Colonic mucosa (tissue), 4 donors: Measurements from ENCODE around the gene ERI3. TPM values are rescaled to one million over a fixed set of nuclear protein-coding genes. Genes with fewer than 3 reads are reported as not detected.

ENCODE experiments used
- DNase-seq: peaks from one replicate; pipeline ENCODE4 v3.0.0-alpha.2; 2020
- H3K27ac ChIP-seq: fragments of 200-600 bp; one replicate; pipeline ENCODE4 v1.8.0; 2021
- H3K27me3 ChIP-seq: fragments of 200-600 bp; one replicate; pipeline ENCODE4 v1.8.0; 2021
- H3K36me3 ChIP-seq: fragments of 200-600 bp; one replicate; pipeline ENCODE4 v1.8.0; 2021
- H3K4me1 ChIP-seq: fragments of 200-600 bp; one replicate; pipeline ENCODE4 v1.8.0; 2021; ENCODE audit warnings: mild to moderate bottlenecking
- H3K4me3 ChIP-seq: fragments of 200-600 bp; one replicate; pipeline ENCODE4 v1.8.0; 2021
- H3K9ac ChIP-seq, 2 donors: one replicate each; pipeline ENCODE4 v1.7.0; 2013; ENCODE audit warnings: control low read depth in 2 of 2, low read depth in 2 of 2, low read length in 2 of 2
- H3K9me3 ChIP-seq: fragments of 200-600 bp; one replicate; pipeline ENCODE4 v1.8.0; 2021
- intact Hi-C: fragments of 100-400 bp; cut with DNase I; formaldehyde crosslinking; loops from one replicate; pipeline ENCODE4 v1.14.1; 2022
- total RNA-seq, 2 donors: library from RNA; stranded (reverse); fragmentation: NEBNext Ultra II Directional in 1 of 2; extraction: Animal tissue kit (Norgen Biotek cat#: 25700) in 1 of 2; gene quantifications; one replicate each; pipeline ENCODE4 v1.2.1, GENCODE V29; 2021
- TF ChIP-seq, protein P1 (sequence below): fragments of 200-600 bp; IDR thresholded peaks from one replicate; pipeline ENCODE4 v1.8.0; 2022; ENCODE audit warnings: antibody characterized with exemption, mild to moderate bottlenecking
- donor health status: healthy.
- donor health status: DM: no; HTN: no; CAD: no.
- donor health status: DM: no; HTN: no; CAD: no.

The ERI3 gene
- total RNA-seq, 2 donors from 2014 or later: 29.7 to 58.2 TPM

DNA sequence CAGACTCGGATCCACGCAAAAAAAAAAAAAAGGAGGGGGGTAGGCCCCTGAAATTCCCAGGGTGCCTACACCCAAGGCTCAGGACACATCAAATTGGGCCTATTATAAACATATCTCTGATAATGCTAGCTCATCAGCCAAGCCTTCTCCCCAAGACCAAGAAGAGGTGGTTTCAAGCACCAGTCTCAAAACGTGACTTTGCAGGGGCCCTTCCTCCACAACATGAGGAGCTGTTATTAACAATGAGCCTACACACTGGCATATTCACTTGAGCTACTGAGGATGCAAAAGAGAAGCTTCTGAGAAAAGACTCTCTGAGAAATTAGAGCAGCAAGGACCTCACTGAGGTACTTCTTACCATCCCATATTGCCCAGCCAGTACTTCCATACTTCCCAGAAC, 32.7 kb downstream of the ERI3 start:
- Histone ChIP-seq H3K27ac (no peak overlapping the region), H3K9ac (no peak overlapping the region), H3K36me3 (no peaks in the 10 kb centered on the region), H3K4me1 (no peaks in the 10 kb centered on the region), H3K9me3 (no peaks in the 10 kb centered on the region), H3K27me3 (no peaks in the 10 kb centered on the region), H3K4me3 (no peak overlapping the region)
- intact Hi-C loops: no loop called here
- DNase-seq: no peak
- TF ChIP-seq, protein P1, sequence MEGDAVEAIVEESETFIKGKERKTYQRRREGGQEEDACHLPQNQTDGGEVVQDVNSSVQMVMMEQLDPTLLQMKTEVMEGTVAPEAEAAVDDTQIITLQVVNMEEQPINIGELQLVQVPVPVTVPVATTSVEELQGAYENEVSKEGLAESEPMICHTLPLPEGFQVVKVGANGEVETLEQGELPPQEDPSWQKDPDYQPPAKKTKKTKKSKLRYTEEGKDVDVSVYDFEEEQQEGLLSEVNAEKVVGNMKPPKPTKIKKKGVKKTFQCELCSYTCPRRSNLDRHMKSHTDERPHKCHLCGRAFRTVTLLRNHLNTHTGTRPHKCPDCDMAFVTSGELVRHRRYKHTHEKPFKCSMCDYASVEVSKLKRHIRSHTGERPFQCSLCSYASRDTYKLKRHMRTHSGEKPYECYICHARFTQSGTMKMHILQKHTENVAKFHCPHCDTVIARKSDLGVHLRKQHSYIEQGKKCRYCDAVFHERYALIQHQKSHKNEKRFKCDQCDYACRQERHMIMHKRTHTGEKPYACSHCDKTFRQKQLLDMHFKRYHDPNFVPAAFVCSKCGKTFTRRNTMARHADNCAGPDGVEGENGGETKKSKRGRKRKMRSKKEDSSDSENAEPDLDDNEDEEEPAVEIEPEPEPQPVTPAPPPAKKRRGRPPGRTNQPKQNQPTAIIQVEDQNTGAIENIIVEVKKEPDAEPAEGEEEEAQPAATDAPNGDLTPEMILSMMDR: no peak

DNA sequence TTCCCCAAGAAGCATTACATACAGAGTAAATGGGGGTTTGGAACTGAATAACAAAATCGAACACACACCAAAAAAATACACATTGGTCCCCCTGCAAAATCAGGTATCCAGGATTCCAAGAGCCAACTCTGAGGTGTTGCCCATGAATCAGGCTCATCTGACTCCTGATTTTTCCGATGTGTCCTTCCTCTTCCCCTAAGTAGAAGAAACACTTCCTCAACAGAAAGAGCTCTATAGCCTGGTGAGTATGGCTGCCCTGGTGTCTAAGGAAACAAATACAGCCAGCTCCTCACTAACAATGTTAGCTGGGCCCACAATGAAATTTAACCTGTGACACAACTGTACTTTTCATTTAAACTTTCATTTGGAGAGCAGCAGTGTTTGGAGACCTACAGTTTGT, 33.6 kb downstream of the ERI3 start:
- Histone ChIP-seq H3K4me3 (no peak overlapping the region), H3K36me3 (no peaks in the 10 kb centered on the region), H3K9ac (no peak overlapping the region), H3K27ac (no peak overlapping the region), H3K9me3 (no peaks in the 10 kb centered on the region), H3K27me3 (no peaks in the 10 kb centered on the region), H3K4me1 (no peaks in the 10 kb centered on the region)
- DNase-seq: no peak
- intact Hi-C loops: no loop called here
- TF ChIP-seq, protein P1: no peak

DNA sequence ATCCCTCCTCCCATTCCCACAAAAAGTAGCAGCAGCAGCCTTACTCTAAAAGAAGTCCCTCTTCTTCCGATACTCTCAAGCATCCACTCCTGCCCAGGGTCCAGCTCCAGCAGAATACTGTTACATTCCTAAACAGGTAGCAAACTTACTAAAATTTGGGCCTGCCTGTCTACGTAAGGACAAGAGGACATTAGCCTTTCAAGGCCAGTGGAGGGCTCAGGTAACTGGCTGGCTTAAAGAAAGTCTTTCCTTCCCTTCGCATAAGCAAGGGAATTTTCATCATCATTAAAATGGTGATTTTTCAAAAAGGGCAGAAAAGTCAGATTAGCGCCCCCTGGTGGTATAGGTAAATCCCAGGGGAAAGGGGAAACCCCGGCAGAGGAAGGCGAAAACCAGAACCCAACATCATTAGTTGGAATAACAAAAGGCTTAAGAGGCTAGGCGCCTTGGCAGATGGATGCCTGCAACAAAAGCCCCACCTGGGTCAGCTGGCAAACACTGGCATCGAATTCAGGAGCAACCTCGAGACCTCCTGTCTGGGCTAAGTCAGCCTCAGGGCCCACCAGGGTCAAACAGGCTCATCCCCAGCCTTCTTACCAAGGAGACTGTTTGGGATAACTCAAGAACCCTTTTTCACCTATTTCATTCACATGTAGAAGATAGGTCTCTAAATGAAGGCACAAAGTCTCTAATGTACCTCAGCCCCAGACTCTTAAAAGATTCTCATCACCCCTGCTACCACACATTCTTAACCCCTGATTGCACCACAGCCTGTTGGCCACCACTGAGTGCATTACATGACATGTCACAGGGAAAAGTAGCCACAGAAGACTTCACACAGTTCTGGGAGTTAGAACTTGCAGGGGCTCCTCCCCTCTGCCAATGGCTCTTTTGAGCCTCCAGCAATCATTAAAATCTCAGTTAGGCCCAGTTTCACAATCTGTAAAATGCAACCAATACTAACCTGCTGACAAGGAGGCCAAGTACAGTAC, 36.7 kb downstream of the ERI3 start:
- Histone ChIP-seq H3K4me1 (no peaks in the 10 kb centered on the region), H3K9ac (no peak overlapping the region), H3K4me3 (no peak overlapping the region), H3K9me3 (no peaks in the 10 kb centered on the region), H3K27ac (no peak overlapping the region), H3K27me3 (no peaks in the 10 kb centered on the region), H3K36me3 (no peaks in the 10 kb centered on the region)
- intact Hi-C loops: loop anchor here (5.0 kb wide), 1 partner anchor 96 kb away; no protein-coding TSS in a partner anchor
- DNase-seq: peak; percentile 53
- TF ChIP-seq, protein P1: peak; percentile 76

DNA sequence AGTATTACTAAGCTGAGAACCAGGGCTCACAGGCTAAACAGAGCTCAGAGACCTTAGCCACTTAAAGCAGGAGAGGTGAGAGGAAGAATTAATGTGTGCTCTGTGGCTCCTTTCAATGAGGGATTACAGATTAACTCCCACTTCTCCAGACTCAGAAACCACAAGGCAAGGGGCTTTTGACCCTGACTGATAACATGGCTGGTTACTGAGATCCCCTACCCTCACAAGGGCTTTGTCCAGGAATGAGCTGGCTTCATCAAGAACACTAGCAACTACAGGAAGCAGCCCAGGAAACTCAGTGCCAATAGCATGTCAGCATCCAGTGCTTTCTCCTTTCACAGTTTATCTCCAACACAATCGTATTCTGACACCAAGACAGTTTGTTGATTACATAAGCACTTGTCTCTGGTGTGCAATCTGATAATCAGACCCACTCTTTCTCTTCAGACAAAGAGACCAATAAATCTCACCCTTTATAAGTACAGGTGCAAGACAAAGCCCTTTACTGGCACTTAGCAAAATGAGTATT, 38.8 kb downstream of the ERI3 start:
- TF ChIP-seq, protein P1: no peak
- H3K9me3 ChIP-seq: no peaks in the 10 kb centered on the region
- no peaks in the 10 kb centered on the region for H3K27me3 ChIP-seq
- H3K9ac ChIP-seq: no peak overlapping the region
- no peak for DNase-seq
- H3K36me3 ChIP-seq: no peaks in the 10 kb centered on the region
- no peaks in the 10 kb centered on the region for H3K4me1 ChIP-seq
- no peak overlapping the region for H3K27ac ChIP-seq
- no peak overlapping the region for H3K4me3 ChIP-seq
- intact Hi-C loops: loop anchor here (5.0 kb wide), 1 partner anchor 94 kb away; no protein-coding TSS in a partner anchor

DNA sequence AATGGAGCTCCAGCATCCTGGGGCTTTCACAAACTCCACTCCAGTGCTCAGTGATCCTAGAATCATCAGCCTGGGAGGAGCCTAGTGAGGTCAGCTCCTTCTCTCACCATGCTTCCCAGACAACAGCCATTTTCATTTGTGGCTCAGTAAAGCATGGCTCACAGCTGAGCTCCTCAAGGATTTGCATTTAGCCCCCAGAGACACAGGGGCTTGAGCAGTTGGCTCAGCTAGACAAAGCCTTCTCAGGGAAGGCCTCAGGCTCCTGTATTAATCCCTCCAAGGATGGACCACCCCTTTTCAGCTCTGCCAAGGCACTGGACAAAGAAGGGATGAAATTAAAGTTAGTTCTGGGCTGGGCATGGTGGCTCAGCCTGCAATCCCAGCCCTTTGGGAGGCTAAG, 39.5 kb downstream of the ERI3 start:
- DNase-seq: no peak
- Histone ChIP-seq H3K27ac (no peak overlapping the region), H3K9me3 (no peaks in the 10 kb centered on the region), H3K4me1 (no peaks in the 10 kb centered on the region), H3K9ac (no peak overlapping the region), H3K27me3 (no peaks in the 10 kb centered on the region), H3K4me3 (no peak overlapping the region), H3K36me3 (no peaks in the 10 kb centered on the region)
- TF ChIP-seq, protein P1: no peak
- intact Hi-C loops: loop anchor here (5.0 kb wide), 1 partner anchor 93 kb away; no protein-coding TSS in a partner anchor
